HL-60 (cell line): ENCODE results near the gene TBC1D16.

Experiments
- DNase-seq, 2 experiments: peaks; one replicate each; pipeline ENCODE4 v3.0.0-alpha.2; 2010 to 2020; ENCODE audit warnings: low read depth in 1 of 2, low spot score in 1 of 2
- H3K27ac ChIP-seq: fragments of 250-450 bp; sonication (Bioruptor Pico); replicated peaks from 2 replicates; pipeline ENCODE4 v1.5.1; 2020; ENCODE audit warnings: mild to moderate bottlenecking, moderate library complexity
- H3K27me3 ChIP-seq: fragments of 250-450 bp; sonication (Bioruptor Pico); 2 replicates; pipeline ENCODE4 v1.5.1; 2021; ENCODE audit warnings: mild to moderate bottlenecking, moderate library complexity; ENCODE audit not compliant: insufficient read depth, poor library complexity, severe bottlenecking
- H3K4me3 ChIP-seq: replicated peaks from 2 replicates; pipeline ENCODE4 v1.5.1; 2011; ENCODE audit warnings: mild to moderate bottlenecking, control low read depth, low read length; ENCODE audit not compliant: insufficient read depth
- GABPA ChIP-seq: IDR thresholded peaks from 2 replicates; pipeline ENCODE4 v1.6.1; 2012; ENCODE audit warnings: low read depth
- POLR2AphosphoS5 ChIP-seq: IDR thresholded peaks from 2 replicates; pipeline ENCODE4 v1.6.1; 2012; ENCODE audit warnings: low read depth
- SPI1 ChIP-seq: IDR thresholded peaks from 2 replicates; pipeline ENCODE4 v1.6.1; 2012; ENCODE audit warnings: low read depth, mild to moderate bottlenecking, borderline replicate concordance
- TF ChIP-seq, protein P1 (sequence below): IDR thresholded peaks from 2 replicates; pipeline ENCODE4 v1.6.1; 2012; ENCODE audit warnings: low read depth; ENCODE audit not compliant: insufficient replicate concordance
- TF ChIP-seq, protein P2 (sequence below): IDR thresholded peaks from one replicate; pipeline ENCODE4 v1.5.1; 2011; ENCODE audit warnings: low read length, control low read depth, inconsistent platforms; ENCODE audit not compliant: insufficient read depth

The TBC1D16 gene

DNA sequence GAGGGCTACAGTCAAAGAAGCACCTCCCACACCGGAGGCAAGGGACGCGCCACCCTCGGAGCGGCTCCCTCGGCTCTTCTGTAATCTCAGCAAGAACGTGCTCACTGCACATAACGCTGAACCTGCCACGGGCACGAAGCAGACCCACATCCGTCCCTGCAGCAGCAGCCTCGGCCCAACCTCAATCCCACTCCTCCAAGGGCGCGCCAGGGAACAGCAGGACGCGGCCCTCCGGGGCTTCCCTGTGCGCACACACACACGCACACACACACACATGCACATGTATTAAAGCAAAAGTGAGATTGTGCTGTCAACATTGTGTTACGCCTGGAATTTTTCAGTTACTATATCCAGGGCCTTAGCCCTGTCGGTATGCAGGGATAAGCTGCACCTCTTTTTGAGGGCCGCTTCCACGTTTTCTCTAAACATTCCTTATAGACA lies 54.0 kb downstream of the TBC1D16 start:
- Histone ChIP-seq H3K4me3 (no peak overlapping the region), H3K27ac (no peak overlapping the region), H3K27me3 (peaks cover 7% of the 10 kb centered on the region)
- no peak for DNase-seq
- TF ChIP-seq, protein P1, sequence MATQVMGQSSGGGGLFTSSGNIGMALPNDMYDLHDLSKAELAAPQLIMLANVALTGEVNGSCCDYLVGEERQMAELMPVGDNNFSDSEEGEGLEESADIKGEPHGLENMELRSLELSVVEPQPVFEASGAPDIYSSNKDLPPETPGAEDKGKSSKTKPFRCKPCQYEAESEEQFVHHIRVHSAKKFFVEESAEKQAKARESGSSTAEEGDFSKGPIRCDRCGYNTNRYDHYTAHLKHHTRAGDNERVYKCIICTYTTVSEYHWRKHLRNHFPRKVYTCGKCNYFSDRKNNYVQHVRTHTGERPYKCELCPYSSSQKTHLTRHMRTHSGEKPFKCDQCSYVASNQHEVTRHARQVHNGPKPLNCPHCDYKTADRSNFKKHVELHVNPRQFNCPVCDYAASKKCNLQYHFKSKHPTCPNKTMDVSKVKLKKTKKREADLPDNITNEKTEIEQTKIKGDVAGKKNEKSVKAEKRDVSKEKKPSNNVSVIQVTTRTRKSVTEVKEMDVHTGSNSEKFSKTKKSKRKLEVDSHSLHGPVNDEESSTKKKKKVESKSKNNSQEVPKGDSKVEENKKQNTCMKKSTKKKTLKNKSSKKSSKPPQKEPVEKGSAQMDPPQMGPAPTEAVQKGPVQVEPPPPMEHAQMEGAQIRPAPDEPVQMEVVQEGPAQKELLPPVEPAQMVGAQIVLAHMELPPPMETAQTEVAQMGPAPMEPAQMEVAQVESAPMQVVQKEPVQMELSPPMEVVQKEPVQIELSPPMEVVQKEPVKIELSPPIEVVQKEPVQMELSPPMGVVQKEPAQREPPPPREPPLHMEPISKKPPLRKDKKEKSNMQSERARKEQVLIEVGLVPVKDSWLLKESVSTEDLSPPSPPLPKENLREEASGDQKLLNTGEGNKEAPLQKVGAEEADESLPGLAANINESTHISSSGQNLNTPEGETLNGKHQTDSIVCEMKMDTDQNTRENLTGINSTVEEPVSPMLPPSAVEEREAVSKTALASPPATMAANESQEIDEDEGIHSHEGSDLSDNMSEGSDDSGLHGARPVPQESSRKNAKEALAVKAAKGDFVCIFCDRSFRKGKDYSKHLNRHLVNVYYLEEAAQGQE = no peak
- TF ChIP-seq, protein P2, sequence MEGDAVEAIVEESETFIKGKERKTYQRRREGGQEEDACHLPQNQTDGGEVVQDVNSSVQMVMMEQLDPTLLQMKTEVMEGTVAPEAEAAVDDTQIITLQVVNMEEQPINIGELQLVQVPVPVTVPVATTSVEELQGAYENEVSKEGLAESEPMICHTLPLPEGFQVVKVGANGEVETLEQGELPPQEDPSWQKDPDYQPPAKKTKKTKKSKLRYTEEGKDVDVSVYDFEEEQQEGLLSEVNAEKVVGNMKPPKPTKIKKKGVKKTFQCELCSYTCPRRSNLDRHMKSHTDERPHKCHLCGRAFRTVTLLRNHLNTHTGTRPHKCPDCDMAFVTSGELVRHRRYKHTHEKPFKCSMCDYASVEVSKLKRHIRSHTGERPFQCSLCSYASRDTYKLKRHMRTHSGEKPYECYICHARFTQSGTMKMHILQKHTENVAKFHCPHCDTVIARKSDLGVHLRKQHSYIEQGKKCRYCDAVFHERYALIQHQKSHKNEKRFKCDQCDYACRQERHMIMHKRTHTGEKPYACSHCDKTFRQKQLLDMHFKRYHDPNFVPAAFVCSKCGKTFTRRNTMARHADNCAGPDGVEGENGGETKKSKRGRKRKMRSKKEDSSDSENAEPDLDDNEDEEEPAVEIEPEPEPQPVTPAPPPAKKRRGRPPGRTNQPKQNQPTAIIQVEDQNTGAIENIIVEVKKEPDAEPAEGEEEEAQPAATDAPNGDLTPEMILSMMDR = no peak
- TF ChIP-seq POLR2AphosphoS5 (no peak), SPI1 (no peak), GABPA (no peak)

DNA sequence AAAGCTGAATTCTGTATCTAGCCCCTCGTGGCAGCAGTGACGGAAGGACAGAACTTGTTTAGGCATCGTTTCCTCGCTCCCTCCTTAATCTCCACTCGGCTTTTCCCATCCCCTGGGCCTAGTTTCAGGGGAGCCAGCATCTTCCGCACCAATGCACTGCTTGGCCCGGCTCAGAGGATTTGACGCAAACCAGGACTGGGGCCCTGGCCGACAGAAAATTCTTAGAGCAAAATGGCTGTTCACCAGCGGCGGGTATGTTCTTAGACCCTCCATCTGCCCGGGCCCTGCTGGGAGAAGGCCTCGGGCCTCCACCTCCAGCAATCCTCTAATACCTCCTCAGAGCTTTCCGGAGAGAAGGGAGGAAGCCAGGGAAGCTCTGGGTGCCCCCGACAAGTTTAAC lies 54.6 kb downstream of the TBC1D16 start:
- no peak for DNase-seq
- H3K27me3 ChIP-seq = peaks cover 4% of the 10 kb centered on the region
- H3K27ac ChIP-seq = no peak overlapping the region
- no peak overlapping the region for H3K4me3 ChIP-seq
- TF ChIP-seq POLR2AphosphoS5 = no peak
- no peak for TF ChIP-seq GABPA
- TF ChIP-seq, protein P2 = no peak
- TF ChIP-seq SPI1 = no peak
- TF ChIP-seq, protein P1 = no peak

GRCh38 chr17:79980246-79981043 lies 55.2 kb downstream of the TBC1D16 start:
- H3K27me3 ChIP-seq = peaks cover 3% of the 10 kb centered on the region
- TF ChIP-seq GABPA (no peak), SPI1 (no peak), POLR2AphosphoS5 (no peak)
- TF ChIP-seq, protein P2 = no peak
- TF ChIP-seq, protein P1 = no peak
- H3K27ac ChIP-seq = no peak overlapping the region
- no peak overlapping the region for H3K4me3 ChIP-seq
- DNase-seq = no peak
